ENCODE results near the gene CDCA7L.

CDCA7L gene

DNA sequence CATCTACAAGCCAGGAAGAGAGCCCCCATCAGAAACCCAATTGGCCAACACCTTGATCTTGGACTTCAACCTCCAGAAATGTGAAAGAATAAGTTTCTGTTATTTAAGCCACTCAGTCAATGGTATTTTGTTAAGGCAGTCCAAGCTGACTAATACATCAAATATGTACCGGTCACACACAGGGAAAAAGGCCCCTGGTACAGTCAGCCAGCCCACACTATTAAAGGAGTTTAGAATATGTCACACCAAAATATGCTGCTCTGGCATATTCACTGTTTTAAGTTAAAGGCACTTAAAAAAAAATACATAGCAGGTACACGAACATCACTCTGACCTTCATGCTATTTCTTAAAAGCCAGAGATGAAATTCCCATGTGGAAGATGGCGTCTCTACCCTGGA, 15.2 kb upstream of the CDCA7L start:
- in situ Hi-C loops (cut with MboI; ENCODE audit: low sequenced_read_pairs), result no loop called here
- no peaks in the 10 kb centered on the region for H3K9me3 ChIP-seq
- no peak for DNase-seq (ENCODE audit: low spot score in 2 of 2)
- no peak overlapping the region for H3K4me3 ChIP-seq
- H3K27me3 ChIP-seq (ENCODE audit: low read depth), result no peaks in the 10 kb centered on the region; the same call in 1 of the 2 replicates
- H3K4me1 ChIP-seq, result no peaks in the 10 kb centered on the region
- no peaks in the 10 kb centered on the region for H3K36me3 ChIP-seq (replicated peaks)

DNA sequence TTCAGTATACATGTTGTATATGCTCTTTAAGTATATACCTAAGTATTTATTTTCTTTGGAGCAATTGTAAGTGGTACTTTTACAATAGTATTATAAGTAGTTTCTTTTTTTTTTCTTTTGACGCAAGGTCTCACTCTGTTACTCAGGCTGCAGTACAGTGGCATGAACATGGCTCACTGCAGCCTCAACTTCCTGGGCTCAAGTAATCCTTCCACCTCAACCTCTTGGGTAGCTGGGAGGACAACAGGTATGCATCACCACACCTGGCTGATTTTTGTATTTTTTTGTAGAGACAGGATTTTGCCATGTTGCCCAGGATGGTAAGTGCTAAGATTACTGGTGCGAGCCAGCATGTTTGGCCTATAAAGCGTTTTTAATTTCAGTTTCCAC, 13.7 kb upstream of the CDCA7L start:
- Histone ChIP-seq H3K4me3 (no peak overlapping the region), H3K9me3 (no peaks in the 10 kb centered on the region), H3K27me3 (ENCODE audit: low read depth) (no peaks in the 10 kb centered on the region; the same call in 1 of the 2 replicates), H3K36me3 (replicated peaks) (no peaks in the 10 kb centered on the region), H3K4me1 (no peaks in the 10 kb centered on the region)
- in situ Hi-C loops (cut with MboI; ENCODE audit: low sequenced_read_pairs), result no loop called here
- DNase-seq (ENCODE audit: low spot score in 2 of 2), result no peak

DNA sequence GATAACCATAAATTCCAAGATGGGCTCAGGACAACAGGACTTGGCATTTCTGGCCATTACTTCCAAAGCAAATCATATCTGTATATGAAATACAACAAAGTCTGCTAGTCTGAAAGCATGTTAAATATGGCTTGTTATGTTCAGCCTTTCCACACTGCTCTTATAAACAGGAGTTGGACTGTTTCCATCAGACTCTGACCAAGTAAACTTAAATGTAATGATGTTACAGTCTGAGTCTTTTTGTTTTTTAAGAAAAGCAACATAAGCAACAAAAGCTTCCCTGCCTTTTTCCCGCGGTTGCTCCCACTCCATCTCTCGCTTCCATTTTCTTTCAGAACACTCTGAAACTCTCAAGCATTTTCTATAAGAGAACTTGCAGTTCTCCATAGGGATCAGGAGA, 8.1 kb upstream of the CDCA7L start:
- DNase-seq (ENCODE audit: low spot score in 2 of 2), result no peak
- in situ Hi-C loops (cut with MboI; ENCODE audit: low sequenced_read_pairs), result no loop called here
- Histone ChIP-seq H3K27me3 (ENCODE audit: low read depth) (no peaks in the 10 kb centered on the region), H3K36me3 (replicated peaks) (no peaks in the 10 kb centered on the region), H3K4me1 (no peaks in the 10 kb centered on the region), H3K9me3 (no peaks in the 10 kb centered on the region), H3K4me3 (no peak overlapping the region)

DNA sequence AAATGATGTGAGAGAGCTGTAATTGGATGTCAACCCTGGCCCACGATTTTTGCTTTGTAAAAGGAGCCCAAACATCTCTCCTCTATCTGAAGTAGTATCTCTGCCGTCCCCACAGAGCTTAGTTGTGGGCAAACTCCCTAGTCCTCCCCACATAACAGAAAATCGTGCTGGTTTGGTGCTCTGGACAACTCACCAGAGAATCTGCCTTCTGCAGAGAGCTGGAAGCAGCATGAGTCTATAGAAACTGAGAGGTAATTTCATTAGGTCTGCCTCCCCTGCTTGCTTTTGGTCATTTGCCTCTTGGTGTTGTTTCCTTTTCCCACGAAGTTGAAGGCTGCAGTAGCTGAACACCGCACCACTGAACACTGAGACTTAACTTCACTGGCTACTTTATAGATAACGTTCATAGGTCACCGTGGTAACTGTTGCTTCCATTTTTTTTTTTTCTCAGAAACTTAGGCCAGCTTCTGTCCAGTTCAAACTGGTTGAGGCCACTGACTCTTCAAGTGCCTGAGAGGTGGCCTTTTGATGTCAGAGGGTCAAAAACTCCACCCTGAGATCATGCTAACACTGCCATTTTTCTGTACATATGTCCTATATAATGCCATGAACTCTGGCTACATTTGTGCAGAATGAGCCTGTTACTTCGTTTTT, 3.3 kb upstream of the CDCA7L start:
- Histone ChIP-seq H3K4me3 (no peak overlapping the region), H3K4me1 (peaks cover 4% of the 10 kb centered on the region), H3K36me3 (replicated peaks) (no peaks in the 10 kb centered on the region), H3K27me3 (ENCODE audit: low read depth) (no peaks in the 10 kb centered on the region), H3K9me3 (no peaks in the 10 kb centered on the region)
- in situ Hi-C loops (cut with MboI; ENCODE audit: low sequenced_read_pairs), result no loop called here
- DNase-seq (ENCODE audit: low spot score in 2 of 2), result no peak

DNA sequence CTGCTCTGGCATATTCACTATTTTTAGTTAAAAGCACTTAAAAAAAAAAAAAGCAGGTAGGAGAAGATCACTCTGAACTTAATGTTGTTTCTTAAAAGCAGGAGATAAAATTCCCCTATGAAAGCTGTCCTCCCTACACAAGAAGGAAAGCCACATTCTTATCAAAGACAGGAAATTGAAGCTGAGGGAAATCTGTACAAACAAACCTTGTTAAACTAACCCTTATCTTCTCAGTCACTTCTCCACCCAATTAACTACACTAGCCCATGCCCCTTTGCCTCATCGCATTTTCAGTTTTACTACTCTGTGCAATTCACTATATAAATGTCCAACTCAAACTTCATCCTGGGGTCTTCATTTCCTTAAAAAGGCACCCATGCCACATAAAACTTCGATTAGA, 2.7 kb upstream of the CDCA7L start:
- in situ Hi-C loops (cut with MboI; ENCODE audit: low sequenced_read_pairs), result no loop called here
- no peak overlapping the region for H3K4me3 ChIP-seq
- H3K36me3 ChIP-seq (replicated peaks), result no peaks in the 10 kb centered on the region

DNA sequence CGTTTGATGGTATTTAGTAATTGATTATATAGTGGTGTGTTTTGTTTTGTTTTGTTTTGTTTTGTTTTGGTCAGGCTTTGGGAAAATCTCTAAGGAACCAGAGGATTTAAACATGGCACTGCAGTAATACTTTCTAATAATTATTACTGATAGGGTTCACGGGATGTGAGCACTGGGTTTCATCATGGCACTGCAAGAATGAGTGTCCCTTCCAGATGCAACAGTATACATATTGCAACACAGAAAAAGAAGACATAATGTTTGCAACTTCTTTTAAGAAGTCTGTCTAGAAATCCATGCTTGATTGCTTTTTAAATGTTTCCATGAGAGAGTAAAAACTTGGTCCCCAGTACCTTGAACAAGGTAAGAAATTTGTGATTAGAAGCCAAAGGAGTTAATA, 2.2 kb upstream of the CDCA7L start:
- Histone ChIP-seq H3K36me3 (replicated peaks) (no peaks in the 10 kb centered on the region), H3K9me3 (no peaks in the 10 kb centered on the region), H3K4me3 (no peak overlapping the region), H3K4me1 (peaks cover 8% of the 10 kb centered on the region), H3K27me3 (ENCODE audit: low read depth) (no peaks in the 10 kb centered on the region)
- in situ Hi-C loops (cut with MboI; ENCODE audit: low sequenced_read_pairs), result no loop called here
- no peak for DNase-seq (ENCODE audit: low spot score in 2 of 2)

More for the DNA sequence above, 2.7 kb upstream of the CDCA7L start:
- H3K4me1 ChIP-seq, result peaks cover 8% of the 10 kb centered on the region
- DNase-seq (ENCODE audit: low spot score in 2 of 2), result no peak
- no peaks in the 10 kb centered on the region for H3K9me3 ChIP-seq
- no peaks in the 10 kb centered on the region for H3K27me3 ChIP-seq (ENCODE audit: low read depth)

DNA sequence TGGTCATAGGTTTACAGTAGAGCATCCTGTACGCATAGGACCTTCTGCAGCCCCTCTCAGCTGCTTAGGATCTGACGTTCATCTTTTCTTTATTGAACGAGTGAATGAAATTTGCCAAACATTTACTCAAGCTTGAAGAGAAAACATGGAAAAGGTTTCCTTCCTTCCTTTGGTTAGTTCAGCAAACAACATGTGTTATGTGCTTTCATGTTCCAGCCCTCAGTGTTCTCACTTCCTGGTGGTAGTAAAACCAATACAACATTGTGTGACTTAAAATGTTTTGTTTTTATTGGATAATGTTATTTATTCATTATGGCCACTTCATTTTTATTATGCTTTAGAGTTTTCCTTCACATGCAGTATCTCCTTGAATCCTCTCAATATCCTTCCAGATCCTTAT, 1.4 kb upstream of the CDCA7L start:
- no peak for DNase-seq (ENCODE audit: low spot score in 2 of 2)

DNA sequence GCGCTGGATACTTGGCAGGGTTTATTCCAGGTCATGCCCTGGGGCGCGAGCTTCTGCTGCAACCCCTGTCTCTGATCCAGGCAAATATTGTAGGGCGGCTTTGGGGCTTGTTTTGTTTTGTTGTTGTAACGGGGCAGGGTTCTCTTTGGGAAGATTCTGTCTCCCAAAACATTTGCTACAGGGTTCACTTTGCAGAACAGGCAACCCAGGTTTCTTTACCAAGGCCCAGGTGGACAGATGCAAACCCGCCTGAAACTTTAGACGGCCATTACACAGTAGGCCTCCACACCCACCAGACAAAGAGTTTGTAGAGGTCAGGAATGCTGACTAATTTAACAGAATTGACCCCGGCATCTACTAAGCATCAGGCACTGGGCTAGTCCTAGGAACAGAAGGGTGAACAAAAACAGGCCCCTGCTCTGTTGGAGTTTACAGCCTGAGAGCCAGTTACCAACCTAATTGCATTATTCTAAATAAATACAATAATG, 567 bp upstream of the CDCA7L start:
- no peaks in the 10 kb centered on the region for H3K9me3 ChIP-seq
- in situ Hi-C loops (cut with MboI; ENCODE audit: low sequenced_read_pairs), result no loop called here
- H3K4me1 ChIP-seq, result peaks cover 11% of the 10 kb centered on the region
- H3K4me3 ChIP-seq, result peak overlapping the region; percentile 61
- H3K36me3 ChIP-seq (replicated peaks), result no peaks in the 10 kb centered on the region
- H3K27me3 ChIP-seq (ENCODE audit: low read depth), result no peaks in the 10 kb centered on the region
- no peak for DNase-seq (ENCODE audit: low spot score in 2 of 2)

More for the DNA sequence above, 1.4 kb upstream of the CDCA7L start:
- no peak overlapping the region for H3K4me3 ChIP-seq
- no peaks in the 10 kb centered on the region for H3K36me3 ChIP-seq (replicated peaks)
- H3K4me1 ChIP-seq, result peaks cover 8% of the 10 kb centered on the region
- no peaks in the 10 kb centered on the region for H3K27me3 ChIP-seq (ENCODE audit: low read depth)
- in situ Hi-C loops (cut with MboI; ENCODE audit: low sequenced_read_pairs), result no loop called here
- H3K9me3 ChIP-seq, result no peaks in the 10 kb centered on the region

DNA sequence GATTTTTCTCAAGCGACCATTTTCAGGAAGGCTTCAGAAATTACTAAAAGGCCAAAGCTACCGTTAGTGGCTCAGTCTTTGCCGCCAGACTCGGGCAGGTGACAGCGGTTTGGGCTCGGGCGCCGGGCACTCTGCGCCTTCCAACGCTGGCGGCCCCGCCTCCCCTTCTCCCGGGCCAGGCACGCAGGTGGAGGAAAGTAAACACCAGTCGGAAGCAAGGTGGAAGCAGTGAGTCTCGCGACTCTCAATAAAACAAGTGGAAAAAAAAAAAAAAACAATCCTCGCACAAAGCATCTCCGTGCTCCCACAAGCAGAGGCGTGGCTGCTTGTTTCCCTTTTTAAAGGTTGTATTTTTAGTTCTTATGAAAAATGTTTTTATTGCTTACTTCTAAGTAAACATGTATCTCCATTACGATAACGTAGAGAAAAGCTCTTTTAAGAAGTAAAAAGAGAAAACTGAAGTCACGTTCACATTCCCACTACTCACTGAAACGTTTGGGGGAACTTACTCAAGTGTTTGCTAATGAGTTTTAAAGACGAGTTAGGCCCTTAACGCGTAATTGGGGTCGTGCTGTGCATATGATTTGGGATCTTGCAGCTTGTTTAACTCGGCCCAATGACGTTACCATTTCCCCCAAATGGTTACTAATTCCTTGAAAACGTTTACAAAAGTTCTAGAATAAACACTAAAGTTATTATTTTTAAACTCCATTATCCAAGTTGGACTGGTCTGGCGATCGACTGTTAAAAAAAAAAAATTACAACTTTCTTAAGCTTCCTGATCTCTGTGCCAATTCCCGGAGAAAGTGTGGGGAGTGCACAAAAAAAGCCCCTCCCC, 864 bp downstream of the CDCA7L start:
- DNase-seq (ENCODE audit: low spot score in 2 of 2), result peak; percentile 33 to 66
- H3K4me1 ChIP-seq, result peaks cover 12% of the 10 kb centered on the region
- no peaks in the 10 kb centered on the region for H3K27me3 ChIP-seq (ENCODE audit: low read depth)
- H3K36me3 ChIP-seq (replicated peaks), result no peaks in the 10 kb centered on the region
- in situ Hi-C loops (cut with MboI; ENCODE audit: low sequenced_read_pairs), result no loop called here
- no peaks in the 10 kb centered on the region for H3K9me3 ChIP-seq
- peak overlapping the region; percentile 61 for H3K4me3 ChIP-seq

DNA sequence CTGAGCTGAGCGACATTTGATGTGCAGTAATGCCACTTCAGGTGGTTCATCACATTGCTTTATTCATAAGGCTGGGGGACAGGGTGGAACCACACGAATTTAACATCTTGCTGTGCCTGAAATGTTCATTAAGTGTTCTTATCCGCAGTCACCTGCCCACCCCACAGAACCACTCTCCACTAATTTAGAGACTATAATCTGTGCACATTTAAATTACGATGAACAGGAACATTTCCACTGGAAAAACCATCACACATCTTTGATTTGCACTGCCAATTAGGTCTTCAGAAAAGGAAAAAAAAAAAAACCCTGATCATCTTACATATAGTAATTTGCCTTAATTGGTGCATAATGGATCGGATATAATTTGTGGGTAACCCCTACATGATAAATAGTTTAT, 2.3 kb downstream of the CDCA7L start:
- H3K36me3 ChIP-seq (replicated peaks), result peaks cover 2% of the 10 kb centered on the region; the same call in 1 of the 2 replicates
- peaks cover 15% of the 10 kb centered on the region for H3K4me1 ChIP-seq
- no peaks in the 10 kb centered on the region for H3K27me3 ChIP-seq (ENCODE audit: low read depth)
- no peaks in the 10 kb centered on the region for H3K9me3 ChIP-seq
- H3K4me3 ChIP-seq, result no peak overlapping the region
- DNase-seq (ENCODE audit: low spot score in 2 of 2), result no peak
- in situ Hi-C loops (cut with MboI; ENCODE audit: low sequenced_read_pairs), result no loop called here

DNA sequence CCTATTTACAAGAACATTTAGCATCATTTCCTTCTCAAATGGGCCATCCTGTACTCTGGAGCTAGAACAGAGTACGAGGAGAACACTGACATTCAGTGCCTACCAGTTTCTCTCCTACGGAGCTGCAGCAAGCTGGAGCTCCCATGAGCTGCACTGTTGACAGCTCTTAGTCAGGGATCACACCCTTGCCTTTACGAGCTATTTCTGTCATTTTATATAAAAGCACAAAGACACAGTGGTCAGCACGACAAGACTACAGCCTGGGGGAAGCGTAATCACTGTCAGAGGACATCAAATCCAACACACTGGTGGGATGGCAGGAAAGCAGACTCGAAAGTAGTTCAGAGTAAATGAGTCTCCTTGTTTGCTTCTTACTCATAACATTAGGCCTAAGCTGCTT, 2.7 kb downstream of the CDCA7L start:
- 0 out of 2 replicates have a peak, but pooled peaks cover 2% of the 10 kb centered on the region for H3K9me3 ChIP-seq
- peak; percentile 17 to 23 for DNase-seq (ENCODE audit: low spot score in 2 of 2)
- in situ Hi-C loops (cut with MboI; ENCODE audit: low sequenced_read_pairs), result no loop called here
- H3K27me3 ChIP-seq (ENCODE audit: low read depth), result no peaks in the 10 kb centered on the region
- H3K36me3 ChIP-seq (replicated peaks), result peaks cover 4% of the 10 kb centered on the region; the same call in 1 of the 2 replicates
- no peak overlapping the region for H3K4me3 ChIP-seq
- peaks cover 15% of the 10 kb centered on the region for H3K4me1 ChIP-seq

DNA sequence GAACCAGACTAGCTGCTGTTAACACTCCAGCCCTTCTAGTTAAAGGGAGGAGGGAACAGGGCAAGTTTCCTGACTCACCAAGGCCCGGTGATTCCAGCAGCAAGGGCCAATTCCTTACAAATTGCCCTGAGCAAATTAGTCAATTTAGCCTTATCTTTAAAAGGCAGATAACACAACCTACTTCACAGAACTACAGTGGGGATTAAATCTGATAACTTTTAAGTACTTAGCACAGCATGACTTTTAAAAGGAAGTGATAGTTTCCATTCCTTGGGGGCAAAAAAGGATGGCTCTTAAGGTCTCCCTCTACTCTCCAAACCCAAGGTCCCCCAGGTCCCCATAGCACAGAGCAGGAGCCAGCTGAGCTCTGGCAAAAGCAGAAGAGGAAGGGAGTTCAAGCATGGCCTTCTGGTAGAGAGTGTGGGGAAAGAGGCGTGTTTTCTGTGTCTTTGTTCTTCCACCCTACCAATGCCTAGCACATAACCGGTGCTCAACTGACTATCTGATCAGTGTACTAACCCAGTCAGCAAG, 4.0 kb downstream of the CDCA7L start:
- no peaks in the 10 kb centered on the region for H3K27me3 ChIP-seq (ENCODE audit: low read depth)
- H3K4me3 ChIP-seq, result no peak overlapping the region
- peaks cover 15% of the 10 kb centered on the region for H3K4me1 ChIP-seq
- peaks cover 3% of the 10 kb centered on the region; the same call in 1 of the 2 replicates for H3K9me3 ChIP-seq
- in situ Hi-C loops (cut with MboI; ENCODE audit: low sequenced_read_pairs), result no loop called here
- H3K36me3 ChIP-seq (replicated peaks), result peaks cover 4% of the 10 kb centered on the region; the same call in 1 of the 2 replicates
- no peak for DNase-seq (ENCODE audit: low spot score in 2 of 2)

DNA sequence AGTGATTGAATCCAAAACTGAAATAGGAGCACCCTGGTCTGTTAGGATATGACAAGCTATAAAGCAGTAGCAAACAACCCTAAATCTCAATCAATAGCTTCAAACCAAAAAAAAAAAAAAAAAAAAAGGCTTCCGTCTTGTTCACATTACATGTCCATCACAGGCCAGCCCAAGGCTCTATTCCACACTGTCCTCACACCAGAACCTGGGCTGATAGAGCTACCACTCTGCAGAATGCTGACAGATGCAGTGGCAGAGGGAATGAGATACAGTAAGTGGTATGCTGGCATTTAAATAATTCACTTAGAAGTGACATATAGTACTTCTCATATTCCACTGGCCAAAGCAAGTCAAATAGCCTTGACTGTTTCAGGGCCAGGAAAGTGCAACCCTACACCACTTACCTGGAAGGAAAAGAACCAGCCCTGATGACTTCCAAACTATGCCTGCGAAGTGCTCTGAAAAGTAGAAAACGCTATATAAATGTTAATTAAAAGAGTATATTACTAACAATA, 5.8 kb downstream of the CDCA7L start:
- Histone ChIP-seq H3K4me3 (no peak overlapping the region), H3K9me3 (peaks cover 3% of the 10 kb centered on the region; the same call in 1 of the 2 replicates), H3K27me3 (ENCODE audit: low read depth) (no peaks in the 10 kb centered on the region), H3K4me1 (peaks cover 11% of the 10 kb centered on the region), H3K36me3 (replicated peaks) (peaks cover 4% of the 10 kb centered on the region; the same call in 1 of the 2 replicates)
- in situ Hi-C loops (cut with MboI; ENCODE audit: low sequenced_read_pairs), result no loop called here
- no peak for DNase-seq (ENCODE audit: low spot score in 2 of 2)

Data from HAP-1 (cell line).